K562 (cell line): ENCODE data around the gene ATP8A1. TPM values are rescaled to one million over a fixed set of nuclear protein-coding genes. Genes with fewer than 3 reads are reported as not detected.

Experiments used
- ATAC-seq: fragments of 200-7000 bp; cut with Tn5 transposase; 3 replicates; pipeline ENCODE4 v1.9.1; 2020; ENCODE audit warnings: moderate library complexity
- BruUV-seq: library from RNA; stranded (reverse); fragments of 400-500 nt; replicated peaks from 2 replicates; lab custom pipeline; 2021; lab: Mats Ljungman, UMichigan
- CTCF ChIA-PET: fragments of 300-600 bp; formaldehyde crosslinking; extraction: SDS; loops from one replicate; lab custom pipeline; 2021; ENCODE audit warnings: low intra/inter-chr PET ratio; lab: Yijun Ruan, JAX
- POLR2A ChIA-PET: fragments of 300-600, 350-650 bp; sonication (Branson Sonifier 250); formaldehyde crosslinking; extraction: SDS; loops from one replicate; lab custom pipeline; 2021; ENCODE audit warnings: antibody characterized with exemption, inconsistent platforms; lab: Yijun Ruan, JAX
- DNase-seq, 4 experiments: peaks; one replicate each; pipeline versions ENCODE4 v3.0.0 to v3.0.0-alpha.2; 2011 to 2018; ENCODE audit warnings: low spot score in 3 of 4, mixed read lengths in 3 of 4; ENCODE audit errors: extremely low read depth in 1 of 4
- FAIRE-seq: peaks from 2 replicates; lab custom pipeline; 2011; peaks lifted over from hg19 to GRCh38; lab: Jason Lieb, UNC
- H2AFZ ChIP-seq: 2 replicates; pipeline ENCODE4 v1.6.0; 2011; ENCODE audit warnings: low read depth, low read length, control low read depth, inconsistent platforms
- H3K27ac ChIP-seq: fragments of 200-600 bp; 3 replicates; pipeline ENCODE4 v1.8.0; 2011; ENCODE audit warnings: low read depth, mild to moderate bottlenecking, control low read depth, inconsistent platforms, low read length, moderate library complexity, mixed read lengths; ENCODE audit errors: extremely low read depth
- H3K27me3 ChIP-seq, 2 experiments: fragments of 300-600 bp in 1 of 2; 2 replicates in 1 of 2; 3 replicates in 1 of 2; pipeline versions ENCODE4 v1.6.0 to v1.8.0; 2011; ENCODE audit warnings: inconsistent platforms in 2 of 2, low read length in 2 of 2, mild to moderate bottlenecking in 1 of 2, mixed read lengths in 1 of 2, moderate library complexity in 1 of 2; ENCODE audit not compliant: control insufficient read depth in 2 of 2, insufficient read depth in 2 of 2
- H3K36me3 ChIP-seq: fragments of 300-600 bp; 3 replicates; pipeline ENCODE4 v1.8.0; 2011; ENCODE audit warnings: mild to moderate bottlenecking, low read length, inconsistent platforms; ENCODE audit not compliant: control insufficient read depth, insufficient read depth
- H3K4me1 ChIP-seq, 2 experiments: fragments of 200-600 bp in 1 of 2; replicated peaks in 1 of 2; 2 replicates in 1 of 2; 3 replicates in 1 of 2; pipeline versions ENCODE4 v1.5.1 to v1.8.0; 2011; ENCODE audit warnings: inconsistent platforms in 2 of 2, low read length in 2 of 2, mild to moderate bottlenecking in 1 of 2, mixed read lengths in 1 of 2, moderate library complexity in 1 of 2; ENCODE audit not compliant: control insufficient read depth in 2 of 2, insufficient read depth in 2 of 2
- H3K4me2 ChIP-seq: 2 replicates; pipeline ENCODE4 v1.6.1; 2011; ENCODE audit warnings: low read length, control low read depth, inconsistent platforms, mixed read lengths; ENCODE audit not compliant: insufficient read depth
- H3K4me3 ChIP-seq: fragments of 200-600 bp; sonication (generic), shearing (Covaris generic); 2 replicates; pipeline ENCODE4 v1.5.1; 2016; ENCODE audit warnings: control low read depth, inconsistent platforms
- H3K79me2 ChIP-seq: fragments of 200-600 bp; 3 replicates; pipeline ENCODE4 v1.8.0; 2011; ENCODE audit warnings: low read length, inconsistent platforms; ENCODE audit not compliant: control insufficient read depth, insufficient read depth
- H3K9ac ChIP-seq, 2 experiments: 2 replicates each; pipeline versions ENCODE4 v1.6.0 to v1.6.1; 2011; ENCODE audit warnings: low read depth in 2 of 2, low read length in 2 of 2, control low read depth in 1 of 2, inconsistent platforms in 1 of 2, mild to moderate bottlenecking in 1 of 2, mixed read lengths in 1 of 2; ENCODE audit not compliant: insufficient read depth in 1 of 2
- H3K9me1 ChIP-seq: one replicate; pipeline ENCODE4 v1.6.0; 2011; ENCODE audit warnings: inconsistent platforms, mild to moderate bottlenecking, low read length, moderate library complexity; ENCODE audit not compliant: control insufficient read depth, insufficient read depth
- H3K9me3 ChIP-seq: replicated peaks from 2 replicates; pipeline ENCODE4 v1.5.1; 2011; ENCODE audit warnings: low read depth, low read length, inconsistent platforms; ENCODE audit not compliant: control insufficient read depth, insufficient read depth
- H4K20me1 ChIP-seq: replicated peaks from 2 replicates; pipeline ENCODE4 v1.6.1; 2011; ENCODE audit warnings: low read length, inconsistent platforms, mixed read lengths; ENCODE audit not compliant: control insufficient read depth, insufficient read depth
- E2F6 ChIP-seq, 2 experiments: IDR thresholded peaks; 2 replicates each; pipeline ENCODE4 v1.6.1; 2011; ENCODE audit warnings: borderline replicate concordance in 1 of 2, control low read depth in 1 of 2, low read depth in 1 of 2, low read length in 1 of 2, mild to moderate bottlenecking in 1 of 2, mixed read lengths in 1 of 2, moderate library complexity in 1 of 2; ENCODE audit not compliant: insufficient read depth in 1 of 2, insufficient read length in 1 of 2, poor library complexity in 1 of 2, severe bottlenecking in 1 of 2; ENCODE audit errors: extremely low read depth in 1 of 2
- FOXK1 ChIP-seq: sonication (generic); formaldehyde crosslinking; IDR thresholded peaks from 2 replicates; pipeline ENCODE4 v1.8.0; 2022; ENCODE audit warnings: missing genetic modification reagents, mild to moderate bottlenecking, borderline replicate concordance
- WGBS: fragments of 100-300 bp; shearing (Covaris generic); methylation state at CpG from one replicate; pipeline ENCODE4 v1.1.6; 2016; ENCODE audit warnings: low coverage, mixed read lengths; ENCODE audit not compliant: insufficient coverage; ENCODE audit errors: missing lambda C conversion rate; 5-methylcytosine and 5-hydroxymethylcytosine counted together
- in situ Hi-C: fragments of 300-500 bp; cut with MboI; formaldehyde crosslinking; loops from 4 replicates; pipeline ENCODE4 v1.15.0; 2018; ENCODE audit warnings: inconsistent platforms, mixed read lengths
- intact Hi-C: fragments of 100-400 bp; cut with micrococcal nuclease; formaldehyde crosslinking; loops from 2 replicates; pipeline ENCODE4 v1.14.2; 2022
- polyA plus RNA-seq, 8 experiments: library from polyadenylated mRNA; depleted of rRNA in 4 of 8; stranded (reverse) in 5 of 8; unstranded in 3 of 8; fragments of >200 nt; fragmentation: Nextera tagmentation in 2 of 8; fragmentation: Illumina TruSeq in 1 of 8; extraction: Ambion mirVana in 2 of 8; extraction: Trizol in 1 of 8; gene quantifications; 2 replicates each; pipeline versions ENCODE4 v1.2.1 to v1.2.3, GENCODE V29; 2011 to 2014; ENCODE audit warnings: inconsistent platforms in 1 of 8, missing spikeins in 1 of 8
- total RNA-seq, 7 experiments: library from RNA; depleted of rRNA in 6 of 7; stranded (reverse); fragments of >200 nt in 6 of 7; fragmentation: Illumina TruSeq in 2 of 7; extraction: Trizol in 2 of 7; gene quantifications; 2 replicates each; pipeline versions ENCODE4 v1.2.1 to v1.2.3, GENCODE V29; 2011 to 2021; ENCODE audit warnings: low replicate concordance in 1 of 7

ATP8A1 gene
- total and polyA plus RNA-seq, 9 of the 15 experiments (the other 6 are each of a cell fraction or from before 2014, with no cell fraction given): 0.05 to 0.29 (median 0.07) TPM; not detected in 2

- in situ Hi-C loops (no loop called here), intact Hi-C loops (no loop called here)
- DNase-seq (no peak), ATAC-seq (no peak), FAIRE-seq (no peak)
- Histone ChIP-seq H3K9me1 (no peaks in the 10 kb centered on the region), H3K79me2 (no peaks in the 10 kb centered on the region), H4K20me1 (no peaks in the 10 kb centered on the region), H3K27me3 (peaks cover 0 to 35% of the 10 kb centered on the region in 2 experiments; a peak in 2 of 5 replicates), H3K9me3 (no peaks in the 10 kb centered on the region), H3K36me3 (no peaks in the 10 kb centered on the region), H2AFZ (no peak within 1 kb of the TSS), H3K27ac (no peak within 1 kb of the TSS), H3K4me2 (no peak within 1 kb of the TSS), H3K4me1 (no peaks in the 10 kb centered on the region; a peak in 1 of 5 replicates), H3K9ac (no peak within 1 kb of the TSS), H3K4me3 (no peak within 1 kb of the TSS)
- TF ChIP-seq FOXK1 (CRISPR knock-in tag) (no peak), E2F6 (IDR thresholded peaks at IDR 0.05; ENCODE audit: borderline replicate concordance in 1 of 2, extremely low read depth in 1 of 2, insufficient read depth in 1 of 2, insufficient read length in 1 of 2, low read depth in 1 of 2, low read length in 1 of 2, poor library complexity in 1 of 2, severe bottlenecking in 1 of 2) (peak in 1 of 2 experiments; percentile 21)
- POLR2A ChIA-PET: interaction anchor here (1.0 kb wide), 1 partner anchor 40 kb away, joined by 3 read pairs; no protein-coding TSS in a partner anchor
- CTCF ChIA-PET: no interaction called here
- 22% methylated on average over 36 of the region's 61 CpGs for WGBS
- no TSS peak for BruUV-seq
These were observed 259.9 kb downstream of the ATP8A1 start, which contains the start of gene SHISA3 for GRCh38 chr4:42396752-42397634. Gene SHISA3 (plus strand): TSS chr4:42397488. CDS start chr4:42398057, 569 bp downstream.
